Measurements from ENCODE around the gene PHYKPL.

The PHYKPL gene

DNA sequence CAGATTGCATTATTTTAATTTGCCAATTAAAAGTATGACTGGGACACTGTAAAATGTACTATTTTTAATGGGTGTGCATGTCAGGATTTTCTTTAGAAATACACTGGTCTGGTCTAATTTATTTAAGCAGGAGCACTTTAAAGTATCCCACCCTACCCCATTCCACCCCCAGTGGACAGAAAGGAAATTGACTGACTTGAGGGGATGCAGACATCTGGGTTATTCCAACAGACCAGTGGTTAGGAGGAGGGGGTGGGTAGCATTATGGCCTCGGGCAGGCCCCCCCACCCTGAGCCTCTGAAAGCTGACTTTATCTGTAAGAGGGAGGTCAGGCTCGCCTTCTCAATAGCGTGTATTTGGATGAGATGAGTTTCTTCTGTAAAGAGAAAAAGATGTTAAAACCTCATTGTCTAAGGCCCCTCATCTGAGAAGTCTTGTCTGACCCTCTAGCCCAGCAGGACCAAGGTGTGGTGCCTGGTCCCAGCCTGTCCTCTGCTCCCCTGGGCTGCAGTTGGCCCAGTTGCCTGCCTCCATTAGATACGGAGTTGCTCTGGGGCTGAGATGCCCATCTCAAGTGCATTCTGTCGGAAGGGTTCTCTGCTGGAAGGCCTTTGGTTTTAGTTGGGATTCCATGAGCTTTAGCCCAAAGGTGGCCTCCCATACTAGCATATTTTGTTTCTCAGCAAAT, 23.9 kb downstream of the PHYKPL start:
- H3K9me3 ChIP-seq (ENCODE audit: control insufficient read depth, low read length), result no peaks in the 10 kb centered on the region
- no peak overlapping the region for H2BK12ac ChIP-seq (ENCODE audit: low read length in 2 of 2)
- no peak overlapping the region for H3K18ac ChIP-seq (ENCODE audit: low read depth in 1 of 2, low read length in 2 of 2)
- no peak overlapping the region for H4K8ac ChIP-seq (ENCODE audit: low read length)
- no peak overlapping the region for H3K4ac ChIP-seq (ENCODE audit: low read depth in 1 of 2, low read length in 2 of 2)
- H2AK5ac ChIP-seq (ENCODE audit: low read length, severe bottlenecking), result no peak overlapping the region
- H3K36me3 ChIP-seq (ENCODE audit: control insufficient read depth in 1 of 2, insufficient read depth in 2 of 2, low read depth in 1 of 2, low read length in 2 of 2), result peaks cover 68 to 82% of the 10 kb centered on the region in 2 experiments
- no peak overlapping the region for H3K9ac ChIP-seq (ENCODE audit: low read length)
- H2AFZ ChIP-seq (ENCODE audit: low read depth, low read length), result no peak overlapping the region
- H3K27ac ChIP-seq (ENCODE audit: low read length, poor library complexity, severe bottlenecking), result no peak overlapping the region
- H3K23ac ChIP-seq (ENCODE audit: low read length in 2 of 2), result no peak overlapping the region
- H3K27me3 ChIP-seq (ENCODE audit: control insufficient read depth in 1 of 2, insufficient read depth in 1 of 2, low read length in 2 of 2), result no peaks in the 10 kb centered on the region
- no peak overlapping the region for H4K91ac ChIP-seq (ENCODE audit: low read length)
- no peak overlapping the region for H3K4me2 ChIP-seq (ENCODE audit: low read length, poor library complexity, severe bottlenecking)
- peak; percentile 43 for DNase-seq
- H2BK15ac ChIP-seq (ENCODE audit: low read depth, poor library complexity, severe bottlenecking), result no peak overlapping the region
- no peak overlapping the region for H2BK120ac ChIP-seq (ENCODE audit: low read depth, low read length)
- H3K14ac ChIP-seq (ENCODE audit: low read length in 2 of 2), result no peak overlapping the region
- H3K4me3 ChIP-seq (ENCODE audit: insufficient read depth in 1 of 2, low read depth in 1 of 2, low read length in 2 of 2), result no peak overlapping the region
- 98% methylated on average over 3 of the region's 5 CpGs for WGBS
- H3K79me1 ChIP-seq (replicated peaks; ENCODE audit: low read length, poor library complexity, severe bottlenecking), result peaks cover 24% of the 10 kb centered on the region
- peaks cover 18% of the 10 kb centered on the region for H3K4me1 ChIP-seq (ENCODE audit: control insufficient read depth, insufficient read depth, low read depth, low read length)
- no peak overlapping the region for H2BK5ac ChIP-seq (ENCODE audit: low read depth, low read length, poor library complexity, severe bottlenecking)

GRCh38 chr5:178207917-178208280, 24.7 kb downstream of the PHYKPL start:
- Histone ChIP-seq H2AK5ac (ENCODE audit: low read length, severe bottlenecking) (no peak overlapping the region), H3K9ac (ENCODE audit: low read length) (peak overlapping the region; percentile 27), H3K18ac (ENCODE audit: low read depth in 1 of 2, low read length in 2 of 2) (no peak overlapping the region), H4K91ac (ENCODE audit: low read length) (no peak overlapping the region), H2AFZ (ENCODE audit: low read depth, low read length) (no peak overlapping the region), H3K27ac (ENCODE audit: low read length, poor library complexity, severe bottlenecking) (no peak overlapping the region), H4K8ac (ENCODE audit: low read length) (no peak overlapping the region), H2BK120ac (ENCODE audit: low read depth, low read length) (no peak overlapping the region), H2BK12ac (ENCODE audit: low read length in 2 of 2) (no peak overlapping the region), H2BK15ac (ENCODE audit: low read depth, poor library complexity, severe bottlenecking) (no peak overlapping the region), H2BK5ac (ENCODE audit: low read depth, low read length, poor library complexity, severe bottlenecking) (no peak overlapping the region), H3K4me3 (ENCODE audit: insufficient read depth in 1 of 2, low read depth in 1 of 2, low read length in 2 of 2) (no peak overlapping the region), H3K79me1 (replicated peaks; ENCODE audit: low read length, poor library complexity, severe bottlenecking) (peaks cover 21% of the 10 kb centered on the region), H3K4me2 (ENCODE audit: low read length, poor library complexity, severe bottlenecking) (no peak overlapping the region), H3K36me3 (ENCODE audit: control insufficient read depth in 1 of 2, insufficient read depth in 2 of 2, low read depth in 1 of 2, low read length in 2 of 2) (peaks cover 62 to 74% of the 10 kb centered on the region in 2 experiments), H3K23ac (ENCODE audit: low read length in 2 of 2) (peak overlapping the region in 1 of 2 experiments; percentile 8), H3K4me1 (ENCODE audit: control insufficient read depth, insufficient read depth, low read depth, low read length) (peaks cover 16% of the 10 kb centered on the region), H3K14ac (ENCODE audit: low read length in 2 of 2) (no peak overlapping the region), H3K27me3 (ENCODE audit: control insufficient read depth in 1 of 2, insufficient read depth in 1 of 2, low read length in 2 of 2) (no peaks in the 10 kb centered on the region), H3K9me3 (ENCODE audit: control insufficient read depth, low read length) (no peaks in the 10 kb centered on the region), H3K4ac (ENCODE audit: low read depth in 1 of 2, low read length in 2 of 2) (no peak overlapping the region)
- DNase-seq, result no peak
- 100% methylated on average over 1 of the region's 1 CpG for WGBS

DNA sequence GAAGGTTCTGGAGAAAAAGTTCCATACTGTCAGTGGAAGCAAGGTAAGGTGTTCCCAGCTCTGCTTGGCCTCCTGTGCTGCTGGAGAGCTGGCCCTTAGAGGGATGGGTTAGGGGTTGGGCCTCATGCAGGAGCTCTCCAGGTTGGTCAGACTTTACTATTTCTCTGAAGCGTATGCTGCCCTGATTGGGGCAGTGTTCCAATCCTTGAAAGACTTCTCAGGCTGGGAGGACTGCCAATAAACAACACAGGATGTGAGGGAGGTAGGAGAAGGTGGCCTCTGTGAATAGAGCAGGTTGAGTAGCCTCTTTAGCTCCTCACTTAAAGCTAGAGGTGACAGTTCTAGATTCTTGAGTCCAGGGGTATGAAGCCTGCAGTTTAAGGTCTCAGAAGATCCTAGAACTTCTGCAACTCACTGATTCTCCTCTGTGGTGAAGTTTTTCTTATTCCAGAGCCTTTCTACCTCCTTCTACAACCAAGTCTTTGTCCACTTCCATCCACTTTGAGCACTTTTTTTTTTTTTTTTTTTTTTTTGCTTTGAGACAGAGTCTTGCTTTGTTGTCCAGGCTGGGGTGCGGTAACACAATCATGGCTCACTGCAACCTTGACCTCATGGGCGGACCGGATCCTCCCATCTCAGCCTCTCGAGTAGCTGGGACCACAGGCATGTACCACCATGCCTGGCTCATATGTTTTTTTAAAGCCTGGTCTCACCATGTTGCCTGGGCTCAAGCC, 25.3 kb downstream of the PHYKPL start:
- peaks cover 16% of the 10 kb centered on the region for H3K4me1 ChIP-seq (ENCODE audit: control insufficient read depth, insufficient read depth, low read depth, low read length)
- no peak overlapping the region for H4K91ac ChIP-seq (ENCODE audit: low read length)
- H3K4me2 ChIP-seq (ENCODE audit: low read length, poor library complexity, severe bottlenecking), result no peak overlapping the region
- no peak overlapping the region for H2BK5ac ChIP-seq (ENCODE audit: low read depth, low read length, poor library complexity, severe bottlenecking)
- no peak overlapping the region for H2BK12ac ChIP-seq (ENCODE audit: low read length in 2 of 2)
- H3K4ac ChIP-seq (ENCODE audit: low read depth in 1 of 2, low read length in 2 of 2), result no peak overlapping the region
- 94% methylated on average over 5 of the region's 5 CpGs for whole genome bisulfite sequencing
- H2BK120ac ChIP-seq (ENCODE audit: low read depth, low read length), result no peak overlapping the region
- H3K9ac ChIP-seq (ENCODE audit: low read length), result peak overlapping the region; percentile 96
- no peaks in the 10 kb centered on the region for H3K9me3 ChIP-seq (ENCODE audit: control insufficient read depth, low read length)
- no peak overlapping the region for H3K14ac ChIP-seq (ENCODE audit: low read length in 2 of 2)
- no peak overlapping the region for H2BK15ac ChIP-seq (ENCODE audit: low read depth, poor library complexity, severe bottlenecking)
- peaks cover 56 to 68% of the 10 kb centered on the region in 2 experiments for H3K36me3 ChIP-seq (ENCODE audit: control insufficient read depth in 1 of 2, insufficient read depth in 2 of 2, low read depth in 1 of 2, low read length in 2 of 2)
- no peak for DNase-seq
- H3K79me1 ChIP-seq (replicated peaks; ENCODE audit: low read length, poor library complexity, severe bottlenecking), result peaks cover 16% of the 10 kb centered on the region
- no peak overlapping the region for H3K27ac ChIP-seq (ENCODE audit: low read length, poor library complexity, severe bottlenecking)
- H3K18ac ChIP-seq (ENCODE audit: low read depth in 1 of 2, low read length in 2 of 2), result no peak overlapping the region
- H2AFZ ChIP-seq (ENCODE audit: low read depth, low read length), result no peak overlapping the region
- H2AK5ac ChIP-seq (ENCODE audit: low read length, severe bottlenecking), result no peak overlapping the region
- peak overlapping the region in 1 of 2 experiments; percentile 8 for H3K23ac ChIP-seq (ENCODE audit: low read length in 2 of 2)
- H3K27me3 ChIP-seq (ENCODE audit: control insufficient read depth in 1 of 2, insufficient read depth in 1 of 2, low read length in 2 of 2), result no peaks in the 10 kb centered on the region
- no peak overlapping the region for H4K8ac ChIP-seq (ENCODE audit: low read length)
- peak overlapping the region in 1 of 2 experiments; percentile 100 for H3K4me3 ChIP-seq (ENCODE audit: insufficient read depth in 1 of 2, low read depth in 1 of 2, low read length in 2 of 2)

All from mesenchymal stem cell (in vitro differentiated cells and primary cell).